ENCODE data around the gene ATG7.
"Not testable (repeated sequence)": the region's sequence is repeated elsewhere in the genome, so short reads cannot be mapped to it uniquely, and the experiment has no call there.

The ATG7 gene

DNA sequence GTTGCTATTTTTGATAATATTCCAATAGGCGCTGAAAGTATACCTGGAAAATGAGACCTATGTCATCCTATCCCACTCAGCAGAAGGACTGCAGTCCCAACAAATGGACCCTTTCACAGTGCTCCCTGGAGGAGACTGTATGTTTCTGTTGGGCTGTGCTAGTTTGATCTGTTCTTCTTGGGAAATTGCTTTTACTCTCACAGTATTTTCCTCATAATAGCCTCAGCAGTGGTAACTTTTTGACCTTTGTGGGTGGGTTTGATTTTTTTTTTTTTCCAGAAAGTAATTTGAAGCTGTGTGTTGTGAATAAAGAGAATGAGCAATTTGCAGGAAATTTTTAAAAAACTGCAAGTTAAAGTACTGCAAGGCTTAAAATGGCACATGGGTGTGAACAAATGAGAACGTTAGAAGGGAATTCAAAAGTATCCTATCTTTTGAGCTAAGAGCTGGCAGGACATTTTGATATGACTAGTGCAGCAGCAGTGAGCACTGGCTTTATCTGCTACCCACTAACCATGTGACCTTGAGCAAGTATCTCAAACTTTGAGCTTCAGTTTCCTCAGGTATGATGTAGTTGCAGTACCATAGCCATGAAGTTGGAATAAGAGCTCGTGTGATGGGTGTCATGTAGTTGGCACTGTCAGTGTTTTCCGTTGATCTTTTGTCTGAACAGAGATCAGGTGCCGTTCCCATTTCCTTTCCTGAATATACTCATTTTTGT lies 118.4 kb downstream of the ATG7 start:
- DNase-seq (ENCODE audit: low read depth) = no peak

DNA sequence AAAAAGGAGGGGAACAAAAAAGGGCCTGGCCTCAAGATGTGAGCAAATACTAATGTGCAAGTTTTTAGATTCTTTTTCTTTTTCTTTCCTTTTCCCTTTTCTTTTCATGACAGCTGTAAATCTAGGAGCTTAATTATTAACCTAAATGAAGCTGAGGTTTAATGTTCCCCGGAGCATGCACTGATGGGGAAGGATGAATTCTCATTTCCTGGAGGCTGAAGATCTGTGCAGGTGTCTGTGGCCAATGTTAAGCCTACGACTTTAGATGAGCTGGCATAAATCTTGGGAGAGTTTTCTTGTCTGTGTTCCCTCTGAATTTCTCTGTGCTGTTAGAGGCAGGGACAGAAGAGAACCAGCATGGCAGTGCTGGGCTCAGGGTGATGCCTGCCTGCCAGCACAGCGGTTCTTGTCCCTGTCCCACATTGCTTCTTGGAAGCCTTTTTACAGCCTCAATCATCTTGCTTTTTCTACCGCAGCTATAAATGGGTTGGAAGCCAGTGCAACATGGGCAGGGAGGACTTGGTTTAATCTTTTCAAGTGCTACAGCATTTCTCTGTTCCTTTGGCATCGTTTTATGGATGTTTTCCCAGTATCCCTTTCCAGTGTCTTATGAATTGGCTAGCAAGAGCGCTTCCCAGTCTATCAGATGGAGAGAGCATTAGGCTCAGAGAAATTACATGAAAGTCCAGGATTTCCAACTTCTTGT lies 119.1 kb downstream of the ATG7 start:
- no peak for DNase-seq (ENCODE audit: low read depth)

DNA sequence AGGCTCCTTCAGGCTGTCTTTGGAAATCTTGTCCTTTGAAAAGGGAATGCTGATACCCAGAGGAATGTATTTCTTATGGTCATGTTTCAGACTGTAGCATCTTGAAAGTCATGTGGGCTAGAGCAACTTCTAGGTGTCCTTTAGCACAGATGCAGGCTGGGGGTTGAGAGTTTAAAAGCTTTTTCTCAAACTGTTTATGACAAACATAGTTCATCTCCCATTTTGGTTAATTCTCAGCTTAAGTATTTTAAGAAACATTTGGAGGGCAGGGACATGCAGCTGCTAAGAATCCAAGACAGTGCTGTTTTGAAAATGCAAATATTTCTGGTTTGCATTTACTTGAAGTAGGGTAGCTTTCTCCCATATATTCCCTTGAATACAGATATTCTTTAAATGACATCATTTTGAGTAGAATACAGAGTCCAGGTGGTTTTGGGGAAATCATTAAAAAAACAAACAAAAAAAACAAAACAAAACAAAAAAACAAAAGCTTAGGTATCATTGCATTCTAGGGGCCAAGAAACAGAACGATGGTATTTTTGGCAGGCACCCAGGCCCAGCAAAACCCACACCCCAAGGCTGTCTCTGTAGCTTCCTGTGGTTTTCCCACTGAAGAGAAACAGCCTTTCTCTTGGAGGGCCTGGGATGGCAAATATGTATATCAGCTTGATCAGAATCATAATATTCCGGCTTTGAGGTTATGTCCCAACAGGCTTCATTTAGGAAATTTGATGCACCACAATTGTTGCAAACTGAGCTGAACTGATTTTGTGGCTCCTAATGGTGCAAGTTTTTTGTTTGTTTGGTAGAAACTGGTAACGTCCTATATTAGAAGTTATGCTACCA lies 120.0 kb downstream of the ATG7 start:
- no peak for DNase-seq (ENCODE audit: low read depth)

DNA sequence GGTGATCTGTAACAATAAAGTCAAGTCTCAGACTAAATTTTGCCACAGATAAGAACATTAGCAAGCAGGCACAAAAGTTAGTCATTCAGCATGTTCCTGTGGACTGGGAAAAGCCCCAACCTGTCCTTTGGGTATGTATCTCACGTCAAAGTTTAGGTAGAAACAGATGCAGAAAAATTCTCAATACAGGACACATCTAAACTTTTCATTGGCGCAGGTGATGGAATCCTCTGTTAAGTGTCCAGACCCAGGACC lies 120.6 kb downstream of the ATG7 start:
- DNase-seq (ENCODE audit: low read depth) = no peak

DNA sequence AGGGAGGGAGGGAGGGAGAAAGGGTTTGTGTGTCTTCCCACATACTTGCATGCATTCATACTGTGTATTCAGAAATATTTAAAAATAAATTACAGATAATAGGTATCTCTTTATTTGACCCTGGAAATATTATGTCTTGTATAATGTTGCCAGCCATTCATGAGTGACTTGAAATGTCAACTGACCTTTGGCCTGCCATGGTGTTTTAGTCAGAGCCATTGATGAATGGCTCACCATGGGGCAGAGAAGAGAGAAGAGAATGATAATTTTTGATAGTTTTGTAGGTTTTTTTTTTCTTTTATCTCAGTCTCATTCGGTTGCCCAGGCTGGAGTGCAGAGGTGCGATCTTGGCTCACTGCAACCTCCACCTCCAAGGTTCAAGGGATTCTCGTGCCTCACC lies 121.2 kb downstream of the ATG7 start:
- no peak for DNase-seq (ENCODE audit: low read depth)

DNA sequence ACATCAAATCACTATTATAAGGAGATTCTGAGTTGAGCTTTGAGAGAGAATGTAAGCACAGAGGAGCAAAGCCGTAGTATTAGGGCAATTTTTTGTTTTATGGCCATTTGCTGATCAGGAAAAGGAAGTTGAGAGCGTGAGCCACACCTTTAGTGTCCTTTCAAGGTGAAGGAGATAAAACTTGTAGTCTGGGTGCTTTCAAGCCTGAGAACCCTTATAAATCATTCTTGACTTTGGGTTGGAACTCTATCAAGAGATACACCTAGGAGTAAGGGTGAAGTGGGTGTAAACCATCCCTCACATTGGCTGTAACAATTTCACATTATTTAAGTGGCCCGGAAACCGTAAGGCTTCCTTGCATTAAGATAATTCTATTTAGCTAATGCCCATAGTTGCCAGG lies 122.2 kb downstream of the ATG7 start:
- DNase-seq (ENCODE audit: low read depth) = no peak

DNA sequence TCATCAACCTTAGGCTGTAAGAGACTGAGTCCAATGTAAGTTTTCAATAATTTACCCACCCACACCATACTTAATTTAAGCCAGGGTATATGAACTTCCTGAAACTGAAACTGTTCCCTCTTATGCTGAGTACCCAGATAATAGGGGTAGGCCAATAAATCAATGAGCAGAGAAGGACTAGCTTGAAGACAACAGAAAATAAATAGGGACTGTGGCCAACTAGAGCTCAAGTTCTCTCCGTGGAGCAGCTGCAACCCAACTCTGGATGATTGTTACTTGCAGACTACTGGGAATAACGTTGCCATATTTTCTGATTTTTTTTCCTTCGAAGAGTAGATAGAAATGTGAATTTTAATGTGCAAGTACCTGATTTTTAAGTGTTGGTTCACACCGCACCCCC lies 128.0 kb downstream of the ATG7 start:
- no peak for DNase-seq (ENCODE audit: low read depth)

DNA sequence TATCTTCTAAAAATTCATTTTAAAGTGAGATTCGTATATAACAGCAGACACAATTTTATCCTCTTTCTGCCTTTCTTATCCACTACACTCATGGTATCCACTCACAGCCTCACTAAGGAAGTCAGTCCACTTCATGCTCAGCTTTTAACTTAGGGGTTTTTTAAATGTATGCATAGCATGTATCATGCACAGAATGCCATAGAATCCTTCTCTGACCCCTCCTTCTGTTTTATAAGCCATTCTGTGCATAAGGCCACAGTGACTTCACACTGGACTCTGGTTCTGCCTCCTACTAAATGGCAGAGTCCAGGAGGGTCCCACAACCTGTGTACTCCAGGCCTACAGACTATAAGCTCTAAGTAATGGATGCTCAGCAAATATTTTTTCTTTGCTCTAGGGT lies 129.2 kb downstream of the ATG7 start:
- no peak for DNase-seq (ENCODE audit: low read depth)

DNA sequence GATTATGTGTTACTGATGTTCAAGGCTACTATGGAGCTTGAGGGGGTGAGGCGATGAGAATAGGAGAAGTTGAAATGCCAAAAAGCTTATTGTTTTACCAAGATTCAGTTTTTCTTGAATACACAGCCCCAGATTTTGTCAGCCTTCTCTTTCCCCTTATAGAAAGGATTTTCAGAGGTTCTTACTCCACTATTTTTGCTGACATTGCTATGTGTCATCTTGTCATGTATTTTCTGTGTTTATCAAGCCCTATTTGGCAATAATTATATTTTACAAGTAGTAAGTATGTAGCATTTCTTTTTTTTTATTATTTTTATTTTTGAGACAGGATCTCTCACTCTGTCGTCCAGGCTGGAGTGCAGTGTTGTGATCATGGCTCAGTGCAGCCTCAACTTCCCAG lies 133.1 kb downstream of the ATG7 start:
- no peak for DNase-seq (ENCODE audit: low read depth)

DNA sequence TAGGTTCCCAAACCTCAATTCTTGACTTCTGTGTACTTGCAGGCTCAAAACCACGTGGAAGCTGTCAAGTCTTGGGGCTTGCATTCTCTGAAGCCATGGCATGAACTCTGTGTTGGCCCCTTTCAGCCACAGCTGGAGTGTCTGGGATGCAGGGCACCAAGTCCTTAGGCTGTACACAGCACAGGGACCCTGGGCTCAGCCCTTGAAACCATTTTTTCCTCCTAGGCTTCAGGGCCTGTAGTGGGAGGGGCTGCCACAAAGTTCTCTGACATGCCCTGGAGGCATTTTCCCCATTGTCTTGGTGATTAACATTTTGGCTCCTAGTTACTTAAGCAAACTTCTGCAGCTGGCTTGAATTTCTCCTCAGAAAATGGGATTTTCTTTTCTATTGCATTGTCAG lies 135.4 kb downstream of the ATG7 start:
- no peak for DNase-seq (ENCODE audit: low read depth)

DNA sequence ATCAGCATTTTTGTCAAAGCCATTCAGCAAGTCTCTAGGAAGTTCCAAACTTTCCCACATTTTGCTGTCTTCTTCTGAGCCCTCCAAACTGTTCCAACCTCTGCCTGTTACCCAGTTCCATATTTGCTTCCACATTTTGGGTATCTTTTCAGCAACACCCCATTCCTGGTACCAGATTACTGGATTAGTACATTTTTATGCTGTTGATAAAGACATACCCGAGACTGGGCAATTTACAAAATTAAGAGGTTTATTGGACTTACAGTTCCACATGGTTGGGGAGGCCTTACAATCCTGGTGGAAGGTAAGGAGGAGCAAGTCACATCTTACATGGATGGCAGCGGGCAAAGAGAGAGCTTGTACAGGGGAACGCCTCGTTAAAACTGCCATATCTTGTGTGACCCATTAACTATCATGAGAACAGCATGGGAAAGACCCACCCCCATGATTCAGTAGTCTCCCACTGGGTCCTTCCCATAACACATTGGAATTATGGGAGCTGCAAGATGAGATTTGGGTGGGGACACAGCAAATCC lies 136.2 kb downstream of the ATG7 start:
- DNase-seq (ENCODE audit: low read depth) = not testable (repeated sequence)

DNA sequence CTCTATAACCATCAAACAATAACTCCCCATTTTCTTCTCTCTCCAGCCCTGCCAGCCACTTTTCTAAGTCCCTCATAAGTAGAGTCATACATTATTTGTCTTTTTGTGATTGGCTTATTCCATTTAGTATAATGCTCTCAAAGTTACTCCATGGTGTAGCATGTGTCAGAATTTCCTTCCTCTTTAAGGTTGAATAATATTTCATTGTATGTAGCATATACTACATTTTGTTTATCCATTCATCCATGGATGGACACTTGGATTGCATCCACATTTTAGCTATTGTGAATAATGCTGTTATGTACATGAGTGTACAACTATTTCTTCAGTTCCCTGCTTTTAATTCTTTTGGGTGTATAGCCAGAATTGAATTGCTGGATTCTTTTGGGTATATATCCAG lies 138.4 kb downstream of the ATG7 start:
- no peak for DNase-seq (ENCODE audit: low read depth)

DNA sequence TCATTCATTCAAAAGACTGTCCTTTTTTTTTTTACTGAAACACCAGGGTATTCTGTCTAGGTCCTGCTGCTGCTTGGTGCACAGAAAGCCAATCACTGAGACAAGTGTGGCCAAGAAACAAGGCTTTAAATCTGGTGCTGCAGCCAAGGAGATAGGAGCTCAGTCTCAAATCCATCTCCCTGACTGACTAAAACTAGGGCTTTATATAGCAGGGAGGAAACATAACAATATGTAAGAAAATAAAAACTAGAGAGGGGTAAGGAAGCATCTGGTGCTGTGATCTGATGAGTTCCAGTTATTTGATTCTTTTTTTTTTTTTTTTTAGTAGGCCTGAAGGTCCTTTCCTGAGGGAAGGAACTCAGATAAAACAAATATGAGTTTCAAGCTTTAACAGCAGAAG lies 139.8 kb downstream of the ATG7 start:
- no peak for DNase-seq (ENCODE audit: low read depth)

DNA sequence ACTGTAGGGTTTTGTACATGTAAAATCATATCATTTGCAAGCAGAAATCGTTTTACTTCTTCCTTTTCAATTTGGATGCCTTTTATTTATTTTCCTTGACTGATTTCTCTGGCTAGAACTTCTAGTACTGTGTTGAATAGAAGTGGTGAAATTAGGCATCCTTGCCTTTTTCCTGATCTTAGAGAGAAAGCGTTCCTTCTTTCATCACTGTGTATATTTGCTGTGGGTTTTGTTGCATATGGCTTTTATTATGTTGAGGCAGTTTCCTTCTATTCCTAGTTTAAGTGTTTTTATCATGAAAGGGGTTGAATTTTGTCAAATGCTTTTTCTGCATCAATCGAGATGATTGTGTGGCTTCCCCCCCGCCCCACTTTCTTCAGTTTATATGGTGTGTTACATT lies 140.9 kb downstream of the ATG7 start:
- no peak for DNase-seq (ENCODE audit: low read depth)

DNA sequence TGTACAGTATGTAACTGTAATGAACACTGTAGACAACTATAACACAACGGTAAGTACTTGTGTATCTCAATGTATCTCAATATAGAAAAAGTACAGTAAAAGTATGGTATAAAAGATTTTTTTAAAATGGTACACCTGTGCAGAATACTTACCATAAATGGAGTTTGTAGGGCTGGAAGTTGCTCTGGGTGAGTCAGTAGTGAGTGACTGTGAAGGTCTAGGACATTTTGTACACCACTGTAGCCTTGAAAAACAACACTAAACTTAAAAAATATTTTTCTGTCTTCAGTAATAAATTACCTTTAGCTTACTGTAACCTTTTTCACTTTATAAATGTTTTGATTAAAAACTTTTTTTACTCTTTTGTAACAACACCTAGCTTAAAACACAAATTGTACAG lies 142.9 kb downstream of the ATG7 start:
- no peak for DNase-seq (ENCODE audit: low read depth)

DNA sequence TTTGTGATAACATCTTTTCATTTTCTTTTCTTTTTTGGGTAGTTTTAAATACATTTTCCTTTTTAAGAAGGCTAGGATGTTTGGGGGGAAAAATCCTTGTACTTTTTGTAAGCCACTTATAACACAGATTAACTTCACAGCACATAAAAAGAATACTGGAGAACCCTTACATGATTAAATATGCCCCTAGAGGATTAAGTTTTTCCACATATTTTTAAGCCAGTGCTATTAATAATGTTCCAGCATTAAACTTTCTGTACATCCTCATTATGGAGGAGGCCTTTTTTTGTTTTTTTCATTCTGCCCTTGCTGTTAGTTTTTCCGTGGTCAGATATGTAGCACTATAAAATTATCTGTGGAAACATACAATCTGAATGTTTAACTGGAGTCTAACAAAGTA lies 147.9 kb downstream of the ATG7 start:
- no peak for DNase-seq (ENCODE audit: low read depth)

DNA sequence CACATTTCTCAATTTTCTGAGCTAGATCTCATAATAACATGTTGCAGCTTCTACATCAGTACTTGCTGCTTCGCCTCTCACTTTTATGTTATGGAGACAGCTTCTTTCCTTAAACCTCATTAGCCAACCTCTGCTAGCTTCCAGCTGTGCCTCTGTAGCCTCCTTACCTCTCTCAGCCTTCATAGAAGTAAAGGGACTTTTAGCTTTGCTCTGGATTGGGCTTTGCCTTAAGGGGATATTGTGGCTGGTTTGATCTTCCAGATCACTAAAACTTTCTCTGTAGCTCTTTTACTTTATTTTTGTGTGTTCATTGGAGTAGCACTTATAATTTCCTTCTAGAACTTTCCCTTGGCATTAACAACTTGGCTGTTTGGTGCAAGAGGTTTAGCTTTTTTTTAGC lies 150.1 kb downstream of the ATG7 start:
- DNase-seq (ENCODE audit: low read depth) = no peak

DNA sequence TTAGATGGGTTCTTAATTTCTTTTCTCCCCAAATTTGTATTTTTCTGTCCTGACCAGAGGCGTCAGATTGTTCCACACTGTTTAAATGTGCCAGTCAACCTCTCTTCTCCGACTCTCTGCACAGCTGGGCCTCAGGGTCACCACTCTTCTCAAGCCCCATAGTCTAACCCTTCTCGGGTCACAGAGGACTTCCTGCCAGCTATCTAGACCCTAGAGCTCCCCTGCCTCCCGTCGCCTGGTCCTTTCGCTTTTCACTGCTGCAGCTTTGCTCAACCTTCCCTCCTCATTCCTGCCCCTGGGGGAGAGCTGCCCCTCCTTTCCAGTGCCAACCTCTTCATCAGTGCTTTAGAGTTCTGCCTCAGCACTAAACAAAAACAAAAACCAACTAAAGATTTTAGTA lies 151.7 kb downstream of the ATG7 start:
- DNase-seq (ENCODE audit: low read depth) = no peak

DNA sequence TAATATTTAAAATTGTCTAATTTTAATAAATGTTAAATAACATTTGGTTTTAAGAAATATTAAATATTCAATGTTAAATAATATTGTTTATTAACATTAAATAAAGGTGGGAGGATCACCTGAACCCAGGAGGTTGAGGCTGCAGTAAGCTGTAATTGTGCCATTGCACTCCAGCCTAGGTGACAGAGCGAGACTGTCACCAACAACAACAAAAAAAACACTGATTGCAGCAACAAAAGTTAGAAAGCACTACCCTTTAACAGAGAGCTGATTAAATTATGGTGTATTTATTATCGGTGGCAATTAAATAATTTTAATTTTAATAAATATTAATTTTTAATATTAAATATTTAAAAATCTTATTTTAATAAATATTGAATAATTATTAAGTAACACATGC lies 152.1 kb downstream of the ATG7 start:
- no peak for DNase-seq (ENCODE audit: low read depth)

DNA sequence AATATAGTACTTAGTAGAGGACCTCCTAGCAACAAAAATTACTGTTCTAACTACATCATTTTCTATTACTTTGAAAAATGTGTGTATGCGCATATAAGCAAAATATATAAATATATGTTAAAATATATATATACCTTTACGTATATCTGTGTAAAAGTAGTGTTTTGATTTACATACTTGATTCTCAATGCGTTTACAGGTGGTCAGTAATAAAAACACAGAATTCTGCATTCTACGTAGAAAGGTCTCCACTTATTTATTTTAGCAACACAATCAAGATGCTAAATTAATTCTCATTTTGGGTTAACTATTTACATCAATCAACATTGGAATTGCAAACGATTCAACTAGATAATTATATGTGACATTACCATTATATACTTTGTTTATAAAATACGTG lies 158.0 kb downstream of the ATG7 start:
- no peak for DNase-seq (ENCODE audit: low read depth)

DNA sequence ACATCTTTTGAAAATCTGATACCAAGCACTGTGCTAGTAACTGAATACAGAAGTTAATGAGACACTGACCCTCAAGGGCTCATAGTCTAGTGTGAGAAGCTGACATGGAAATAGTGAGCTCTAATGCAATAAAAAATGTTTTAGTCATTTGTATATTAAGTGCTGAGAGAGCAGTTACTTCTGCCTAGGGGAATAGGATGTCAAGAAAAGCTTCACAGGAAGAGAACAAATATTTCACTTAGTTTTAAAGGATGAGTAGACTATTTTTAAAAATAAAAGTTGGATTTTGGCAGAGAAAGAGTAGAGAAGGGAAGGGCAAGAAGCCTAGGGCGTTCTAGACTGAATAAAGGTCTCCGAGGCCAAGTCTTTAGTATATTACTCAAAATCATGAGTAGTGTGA lies 158.4 kb downstream of the ATG7 start:
- DNase-seq (ENCODE audit: low read depth) = no peak

DNA sequence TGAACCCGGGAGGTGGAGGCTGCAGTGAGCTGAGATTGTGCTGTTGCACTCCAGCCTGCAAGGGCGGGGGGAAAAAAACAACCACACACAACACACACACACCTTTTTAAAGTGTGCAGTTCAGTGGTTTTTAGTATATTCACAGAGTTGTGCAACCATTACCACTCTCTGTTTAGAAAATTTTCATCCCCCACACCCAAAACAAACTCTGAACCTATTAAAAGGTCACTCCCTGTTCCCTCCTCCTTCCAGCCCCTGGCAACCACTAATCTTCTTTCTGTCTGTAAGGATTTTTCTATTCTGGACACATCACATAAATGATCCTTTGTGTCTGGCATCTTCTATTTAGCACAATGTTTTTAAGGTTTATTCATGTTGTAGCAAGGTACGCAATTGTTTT lies 159.1 kb downstream of the ATG7 start:
- no peak for DNase-seq (ENCODE audit: low read depth)

DNA sequence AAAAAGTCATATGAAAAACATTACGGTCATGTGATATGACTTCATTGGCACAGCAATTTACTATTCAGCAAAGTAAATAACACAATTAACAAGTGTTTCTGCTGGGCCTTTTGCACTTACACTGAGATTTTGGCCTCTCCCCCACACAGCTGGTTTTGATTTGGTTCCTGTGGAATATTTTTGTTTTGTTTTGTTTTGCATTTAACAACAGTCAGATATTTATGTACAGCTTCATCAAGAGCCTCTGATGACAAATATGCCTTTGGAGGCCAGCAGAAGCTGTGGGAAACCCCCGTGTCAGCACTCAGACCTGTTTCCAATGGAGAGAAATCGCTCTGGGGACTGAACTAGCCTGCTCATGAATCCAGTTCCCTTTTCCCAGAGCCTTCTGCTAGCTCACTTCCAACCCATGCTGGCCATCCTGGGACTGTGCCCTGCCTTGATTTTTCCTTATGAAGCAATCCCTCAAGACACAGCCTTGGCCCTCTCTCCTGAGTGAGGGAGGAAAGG lies 161.9 kb downstream of the ATG7 start:
- no peak for DNase-seq (ENCODE audit: low read depth)

Measured in stimulated activated CD8-positive, alpha-beta memory T cell treated with anti-CD3 and anti-CD28 coated beads, Interleukin-12 subunit alpha, Interleukin-12 subunit beta, amount 100 ng/mL, for 4 hours (primary cell).